ELR (cell line): ENCODE results near the gene EPHB2.

ENCODE experiments used
- DNase-seq: peaks from one replicate; pipeline ENCODE4 v3.0.0-alpha.2; 2015; ENCODE audit warnings: low read depth

Gene EPHB2

GRCh38 chr1:22860883-22861385, 150.3 kb downstream of the EPHB2 start:
- DNase-seq: no peak

DNA sequence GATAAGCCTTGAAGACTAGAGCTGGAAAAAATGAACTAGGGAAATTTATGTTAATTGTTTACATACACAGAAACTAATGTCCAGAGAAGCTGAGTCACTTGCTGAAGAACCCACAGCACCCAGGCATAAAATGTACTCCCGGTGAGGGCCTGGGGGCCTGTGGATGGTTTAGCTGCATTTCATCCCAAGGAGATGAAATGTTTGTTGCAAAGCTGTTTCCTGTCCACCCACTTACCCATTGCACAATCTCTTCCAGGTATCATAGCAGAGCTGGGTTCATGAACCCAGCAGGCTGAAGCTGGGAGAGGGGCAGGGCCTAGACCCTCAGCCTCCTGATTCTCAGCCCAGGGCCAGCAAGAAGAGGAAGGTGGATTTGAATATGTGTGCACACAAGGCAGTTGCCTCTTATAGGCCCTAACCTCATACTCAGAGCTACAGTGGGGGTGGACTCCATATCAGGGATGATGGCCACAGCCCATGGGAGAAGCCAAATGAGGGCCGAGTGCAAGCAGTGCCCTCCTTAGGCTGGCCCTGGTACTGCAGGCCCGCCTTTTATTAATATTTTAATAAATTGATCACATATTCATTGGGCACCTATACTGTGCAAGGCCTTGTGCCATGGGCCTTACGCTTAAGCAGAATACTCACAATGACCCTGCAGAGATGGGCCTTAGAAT, 151.3 kb downstream of the EPHB2 start:
- peak; percentile 78 for DNase-seq

DNA sequence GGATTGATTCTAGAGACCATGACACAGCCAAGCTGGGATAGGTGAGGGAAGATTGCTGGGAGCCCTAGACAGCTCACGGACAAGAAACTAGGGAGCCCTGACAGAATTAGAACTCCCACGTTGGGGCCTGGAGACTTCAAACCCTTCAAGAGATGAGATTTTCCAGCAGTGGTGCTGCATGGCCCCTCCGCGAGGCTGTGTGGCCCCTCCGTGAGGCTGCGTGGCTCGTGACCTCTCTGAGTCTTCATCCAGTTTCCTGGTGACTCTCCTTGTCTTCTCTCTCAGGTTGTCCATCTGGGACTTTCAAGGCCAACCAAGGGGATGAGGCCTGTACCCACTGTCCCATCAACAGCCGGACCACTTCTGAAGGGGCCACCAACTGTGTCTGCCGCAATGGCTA, 152.1 kb downstream of the EPHB2 start:
- no peak for DNase-seq

DNA sequence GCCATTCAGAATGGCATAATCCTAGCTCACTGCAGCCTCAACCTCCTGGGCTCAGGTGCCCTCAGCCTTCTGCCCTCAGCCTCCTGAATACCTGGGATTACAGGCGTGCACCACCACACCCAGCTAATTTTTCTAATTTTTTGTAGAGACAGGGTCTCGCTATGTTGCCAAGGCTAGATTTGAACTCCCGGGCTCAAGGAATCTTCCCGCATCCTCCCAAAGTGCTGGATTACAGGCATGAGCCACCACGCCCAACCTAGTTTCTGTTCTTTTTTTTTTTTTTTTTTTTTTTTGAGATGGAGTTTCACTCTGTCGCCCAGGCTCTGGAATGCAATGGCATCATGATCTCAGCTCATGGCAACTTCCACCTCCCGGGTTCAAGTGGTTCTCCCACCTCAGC, 153.1 kb downstream of the EPHB2 start:
- no peak for DNase-seq

- no peak for DNase-seq
Measured at GRCh38 chr1:22864886-22865285, 154.2 kb downstream of the EPHB2 start.

- DNase-seq: no peak
Measured at GRCh38 chr1:22865736-22866135, 155.1 kb downstream of the EPHB2 start.

GRCh38 chr1:22866868-22867267, 156.2 kb downstream of the EPHB2 start:
- no peak for DNase-seq

- peak; percentile 45 for DNase-seq
Measured at GRCh38 chr1:22868331-22868730, 157.7 kb downstream of the EPHB2 start.

GRCh38 chr1:22869325-22869724, 158.7 kb downstream of the EPHB2 start:
- DNase-seq: no peak

- no peak for DNase-seq
Measured at GRCh38 chr1:22870201-22870871, 159.7 kb downstream of the EPHB2 start.

DNA sequence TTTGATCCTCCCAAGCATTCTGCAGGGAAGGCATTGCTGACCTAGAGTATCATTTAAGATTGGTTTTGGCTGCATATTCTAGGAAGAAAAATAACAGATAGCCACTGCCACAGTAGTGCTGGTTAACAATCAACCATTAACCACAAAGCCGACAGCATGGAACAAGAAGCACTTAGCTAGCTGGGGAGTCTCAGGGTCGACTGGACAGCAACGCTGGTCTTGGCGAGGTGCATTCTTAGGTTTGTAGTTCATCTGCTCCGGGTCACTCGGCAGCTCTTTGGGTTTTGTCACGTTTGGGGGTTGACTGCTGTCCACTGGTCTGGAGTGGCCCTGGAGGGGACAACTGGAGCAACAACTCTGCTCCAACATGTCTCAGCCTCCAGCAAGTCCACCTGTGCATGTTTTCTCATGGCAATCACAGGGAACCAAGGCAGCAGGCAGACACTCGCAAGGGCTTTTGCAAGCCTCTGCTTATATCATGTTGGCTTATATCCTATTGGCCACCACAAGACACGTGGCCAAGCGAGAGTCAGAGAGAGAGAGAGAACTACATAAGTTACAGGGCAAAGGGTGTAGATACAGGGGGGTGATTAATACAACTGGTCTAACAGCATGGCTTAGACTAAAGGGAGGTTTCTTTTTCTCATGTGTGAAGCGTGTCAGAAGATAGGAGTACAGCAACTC, 162.5 kb downstream of the EPHB2 start:
- DNase-seq: no peak

DNA sequence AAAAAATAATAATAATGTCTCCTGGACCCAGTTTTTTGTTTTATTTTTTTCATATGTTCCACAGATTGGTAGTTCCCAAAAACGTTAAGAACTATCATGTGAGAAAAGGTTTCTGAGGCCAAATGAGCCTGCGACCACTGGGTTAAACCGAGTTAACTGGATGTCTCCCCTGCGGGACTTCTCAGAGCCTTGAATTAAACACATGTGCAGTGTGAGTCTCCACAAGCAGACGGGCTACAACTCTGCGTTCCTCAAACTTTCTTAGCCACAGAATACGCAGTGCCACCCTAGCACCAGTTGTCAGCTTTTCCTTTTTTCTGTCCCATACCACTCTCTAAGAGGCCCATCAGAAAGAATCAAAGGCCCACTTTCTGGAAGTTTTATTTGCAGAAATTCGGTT, 164.1 kb downstream of the EPHB2 start:
- DNase-seq: no peak

DNA sequence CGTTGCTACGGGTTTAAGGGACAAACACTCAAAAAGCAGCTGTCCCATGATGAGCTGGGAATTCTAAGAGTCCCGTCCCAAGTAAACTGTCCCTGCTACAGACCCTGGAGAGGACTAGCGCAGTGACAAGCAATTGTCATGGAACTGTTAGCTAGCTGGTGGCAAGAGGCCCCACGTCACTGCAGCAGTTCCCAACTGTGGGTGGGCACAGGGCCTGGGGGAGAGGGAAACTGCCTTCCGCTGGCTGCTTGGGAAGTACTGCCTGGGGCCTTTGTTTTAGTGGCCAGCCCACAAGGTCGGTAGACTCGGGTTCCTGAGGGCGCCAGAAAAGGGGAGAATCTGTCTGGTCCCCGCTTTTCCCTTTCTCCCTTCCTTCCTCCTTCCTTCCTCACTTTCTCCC, 164.6 kb downstream of the EPHB2 start:
- no peak for DNase-seq

DNA sequence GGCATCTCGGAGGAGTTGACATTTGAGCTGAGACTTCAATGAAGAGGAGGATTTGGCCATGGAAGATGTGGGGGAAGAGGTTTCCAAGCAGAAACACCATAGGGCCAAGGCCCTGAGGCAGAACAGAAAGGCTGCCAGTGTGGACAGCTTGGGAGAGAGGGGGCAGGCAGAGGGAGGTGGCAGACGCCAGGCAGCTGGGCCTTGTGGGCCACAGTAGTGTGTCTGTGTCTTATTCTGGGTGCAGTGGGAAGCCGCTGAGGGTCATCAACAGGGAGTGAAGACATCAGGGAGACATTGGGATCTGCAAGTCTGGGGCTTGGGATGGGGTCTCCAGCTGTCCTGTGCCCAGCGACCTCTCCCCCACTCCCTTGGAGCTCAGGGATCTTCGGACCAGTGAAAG, 165.2 kb downstream of the EPHB2 start:
- DNase-seq: no peak

- DNase-seq: peak; percentile 59
Measured at GRCh38 chr1:22876359-22877111, 165.9 kb downstream of the EPHB2 start.

GRCh38 chr1:22877112-22877915, 166.7 kb downstream of the EPHB2 start:
- no peak for DNase-seq

GRCh38 chr1:22877980-22878379, 167.3 kb downstream of the EPHB2 start:
- no peak for DNase-seq

- DNase-seq: no peak
Measured at GRCh38 chr1:22878626-22879025, 168.0 kb downstream of the EPHB2 start.

- DNase-seq: no peak
Measured at GRCh38 chr1:22879445-22879844, 168.8 kb downstream of the EPHB2 start.

GRCh38 chr1:22880174-22880601, 169.5 kb downstream of the EPHB2 start:
- peak; percentile 72 for DNase-seq

- no peak for DNase-seq
Measured at GRCh38 chr1:22883406-22883805, 172.8 kb downstream of the EPHB2 start.
